DOHH2 (cell line): ENCODE measurements around the gene MYO7B.

Experiments used
- EZH2phosphoT487 ChIP-seq: fragments of 200-600 bp; sonication (generic); IDR thresholded peaks from 2 replicates; pipeline ENCODE4 v1.6.1; 2017; ENCODE audit warnings: borderline replicate concordance, mild to moderate bottlenecking, antibody characterized with exemption, low read length, moderate library complexity, mixed read lengths
- TF ChIP-seq, protein P1 (sequence below): fragments of 200-600 bp; sonication (generic); IDR thresholded peaks from one replicate; pipeline ENCODE4 v1.5.1; 2014; ENCODE audit warnings: antibody characterized with exemption, mild to moderate bottlenecking, low read depth, low read length; ENCODE audit not compliant: poor library complexity, severe bottlenecking

DNA sequence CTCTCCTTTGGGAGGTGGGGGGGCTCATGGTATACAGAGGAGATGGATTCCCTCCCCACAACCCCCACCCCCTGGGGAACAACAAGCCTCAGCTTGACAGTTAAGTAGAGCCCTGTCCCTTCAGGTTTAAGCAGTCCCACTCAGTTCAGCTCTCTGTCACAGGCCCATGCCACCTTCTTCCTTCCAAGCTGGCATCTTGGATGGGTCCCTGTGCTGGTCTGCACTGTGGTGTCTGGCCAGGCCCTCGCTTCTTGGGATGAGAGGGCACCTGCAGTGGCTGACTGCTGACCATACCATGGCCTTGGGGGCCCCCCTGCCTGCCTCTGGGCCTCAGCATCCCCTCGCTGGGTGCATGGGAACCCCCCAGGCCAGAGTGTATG lies 90.1 kb downstream of the MYO7B start:
- TF ChIP-seq, protein P1, sequence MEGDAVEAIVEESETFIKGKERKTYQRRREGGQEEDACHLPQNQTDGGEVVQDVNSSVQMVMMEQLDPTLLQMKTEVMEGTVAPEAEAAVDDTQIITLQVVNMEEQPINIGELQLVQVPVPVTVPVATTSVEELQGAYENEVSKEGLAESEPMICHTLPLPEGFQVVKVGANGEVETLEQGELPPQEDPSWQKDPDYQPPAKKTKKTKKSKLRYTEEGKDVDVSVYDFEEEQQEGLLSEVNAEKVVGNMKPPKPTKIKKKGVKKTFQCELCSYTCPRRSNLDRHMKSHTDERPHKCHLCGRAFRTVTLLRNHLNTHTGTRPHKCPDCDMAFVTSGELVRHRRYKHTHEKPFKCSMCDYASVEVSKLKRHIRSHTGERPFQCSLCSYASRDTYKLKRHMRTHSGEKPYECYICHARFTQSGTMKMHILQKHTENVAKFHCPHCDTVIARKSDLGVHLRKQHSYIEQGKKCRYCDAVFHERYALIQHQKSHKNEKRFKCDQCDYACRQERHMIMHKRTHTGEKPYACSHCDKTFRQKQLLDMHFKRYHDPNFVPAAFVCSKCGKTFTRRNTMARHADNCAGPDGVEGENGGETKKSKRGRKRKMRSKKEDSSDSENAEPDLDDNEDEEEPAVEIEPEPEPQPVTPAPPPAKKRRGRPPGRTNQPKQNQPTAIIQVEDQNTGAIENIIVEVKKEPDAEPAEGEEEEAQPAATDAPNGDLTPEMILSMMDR: no peak
- TF ChIP-seq EZH2phosphoT487: no peak
